GM23338 (cell line): Measurements from ENCODE around the gene CLASP2. TPM values are rescaled to one million over a fixed set of nuclear protein-coding genes. Genes with fewer than 3 reads are reported as not detected.
"Not testable (repeated sequence)": the region's sequence is repeated elsewhere in the genome, so short reads cannot be mapped to it uniquely, and the experiment has no call there.

Experiments used
- ATAC-seq: fragments of 200-7000 bp; cut with Tn5 transposase; 3 replicates; pipeline ENCODE4 v1.9.1; 2020
- DNase-seq: peaks from one replicate; pipeline ENCODE4 v3.0.0-alpha.2; 2015; ENCODE audit warnings: low spot score
- H2AFZ ChIP-seq: fragments of 200-600 bp; sonication (generic); 2 replicates; pipeline ENCODE4 v1.8.0; 2016; ENCODE audit warnings: antibody characterized with exemption, mild to moderate bottlenecking, moderate library complexity
- H3F3A ChIP-seq: fragments of 200-600 bp; sonication (generic); replicated peaks from 2 replicates; pipeline ENCODE4 v1.8.0; 2017; ENCODE audit warnings: antibody characterized with exemption, mixed run types, low read depth
- H3K27ac ChIP-seq: fragments of 200-600 bp; sonication (generic); 2 replicates; pipeline ENCODE4 v1.6.1; 2016; ENCODE audit warnings: low read depth
- H3K27me3 ChIP-seq: fragments of 200-600 bp; sonication (generic); 2 replicates; pipeline ENCODE4 v1.8.0; 2016; ENCODE audit warnings: mild to moderate bottlenecking, mixed run types, moderate library complexity; ENCODE audit not compliant: insufficient read depth
- H3K36me3 ChIP-seq: fragments of 200-600 bp; sonication (generic); 2 replicates; pipeline ENCODE4 v1.8.0; 2016; ENCODE audit warnings: mild to moderate bottlenecking; ENCODE audit not compliant: insufficient read depth
- H3K4me1 ChIP-seq: fragments of 200-600 bp; sonication (generic); 2 replicates; pipeline ENCODE4 v1.8.0; 2016; ENCODE audit warnings: mild to moderate bottlenecking, moderate library complexity; ENCODE audit not compliant: insufficient read depth
- H3K4me2 ChIP-seq: fragments of 200-600 bp; sonication (generic); 2 replicates; pipeline ENCODE4 v1.7.1; 2017; ENCODE audit warnings: mixed run types
- H3K4me3 ChIP-seq: fragments of 200-600 bp; sonication (generic); 2 replicates; pipeline ENCODE4 v1.6.1; 2016; ENCODE audit warnings: mixed run types
- H3K79me2 ChIP-seq: fragments of 200-600 bp; sonication (generic); replicated peaks from 2 replicates; pipeline ENCODE4 v1.8.0; 2017; ENCODE audit warnings: mild to moderate bottlenecking; ENCODE audit not compliant: insufficient read depth
- H3K9me2 ChIP-seq: fragments of 200-600 bp; sonication (generic); 2 replicates; pipeline ENCODE4 v1.8.0; 2017; ENCODE audit not compliant: insufficient read depth
- H4K20me1 ChIP-seq: fragments of 200-600 bp; sonication (generic); replicated peaks from 2 replicates; pipeline ENCODE4 v1.8.0; 2017; ENCODE audit warnings: mild to moderate bottlenecking; ENCODE audit not compliant: insufficient read depth
- H3K27ac Mint-ChIP-seq: 2 replicates; pipeline ENCODE4 v1.8.0; 2020; ENCODE audit warnings: inconsistent platforms, mild to moderate bottlenecking, moderate library complexity, mixed read lengths
- H3K27me3 Mint-ChIP-seq: 3 replicates; pipeline ENCODE4 v1.8.0; 2022; ENCODE audit warnings: low read depth, mild to moderate bottlenecking, moderate library complexity, mixed read lengths, inconsistent platforms; ENCODE audit not compliant: insufficient read depth, poor library complexity
- H3K36me3 Mint-ChIP-seq: 3 replicates; pipeline ENCODE4 v1.8.0; 2021; ENCODE audit warnings: low read depth, mild to moderate bottlenecking, inconsistent platforms, moderate library complexity, mixed read lengths
- H3K4me1 Mint-ChIP-seq: 3 replicates; pipeline ENCODE4 v1.8.0; 2020; ENCODE audit warnings: mild to moderate bottlenecking, inconsistent platforms, mixed read lengths
- H3K4me3 Mint-ChIP-seq: 3 replicates; pipeline ENCODE4 v1.8.0; 2021; ENCODE audit warnings: moderate library complexity, mild to moderate bottlenecking, inconsistent platforms, mixed read lengths
- H3K9me3 Mint-ChIP-seq: 3 replicates; pipeline ENCODE4 v1.8.0; 2020; ENCODE audit warnings: moderate library complexity, mild to moderate bottlenecking, inconsistent platforms, mixed read lengths
- CREB1 ChIP-seq: fragments of 250-450 bp; sonication (Bioruptor Pico); IDR thresholded peaks from 2 replicates; pipeline ENCODE4 v1.5.0; 2020; ENCODE audit warnings: low read depth, mild to moderate bottlenecking, moderate library complexity
- CTCF ChIP-seq, 2 experiments: fragments of 200-600 bp in 1 of 2; sonication (generic) in 1 of 2; conservative IDR thresholded peaks; 2 replicates each; pipeline versions ENCODE4 v1.5.1 to v1.6.1; 2016 to 2017; ENCODE audit warnings: antibody characterized with exemption in 2 of 2, low read depth in 2 of 2, mild to moderate bottlenecking in 2 of 2, moderate library complexity in 1 of 2
- EZH2 ChIP-seq: fragments of 200-600 bp; sonication (generic); IDR thresholded peaks from one replicate; pipeline ENCODE4 v1.8.0; 2017; ENCODE audit warnings: antibody characterized with exemption, mild to moderate bottlenecking, low read depth; ENCODE audit not compliant: unreplicated experiment
- EZH2phosphoT487 ChIP-seq: fragments of 200-600 bp; sonication (generic); IDR thresholded peaks from one replicate; pipeline ENCODE4 v1.8.1; 2018; ENCODE audit warnings: antibody characterized with exemption; ENCODE audit not compliant: unreplicated experiment
- JUNB ChIP-seq: IDR thresholded peaks from one replicate; pipeline ENCODE4 v1.6.1; 2016; ENCODE audit warnings: antibody characterized with exemption; ENCODE audit not compliant: unreplicated experiment
- NANOG ChIP-seq: IDR thresholded peaks from 2 replicates; pipeline ENCODE4 v1.6.1; 2016; ENCODE audit warnings: antibody characterized with exemption, borderline replicate concordance
- REST ChIP-seq: IDR thresholded peaks from one replicate; pipeline ENCODE4 v1.6.1; 2018; ENCODE audit warnings: antibody characterized with exemption; ENCODE audit not compliant: unreplicated experiment
- STAT1 ChIP-seq: IDR thresholded peaks from one replicate; pipeline ENCODE4 v1.6.1; 2016; ENCODE audit warnings: antibody characterized with exemption; ENCODE audit not compliant: unreplicated experiment
- ZNF114 ChIP-seq: fragments of 250-450 bp; sonication (Bioruptor Pico); IDR thresholded peaks from 2 replicates; pipeline ENCODE4 v1.5.0; 2020; ENCODE audit warnings: mild to moderate bottlenecking, moderate library complexity
- ZNF331 ChIP-seq: fragments of 250-450 bp; sonication (Bioruptor Pico); IDR thresholded peaks from 2 replicates; pipeline ENCODE4 v1.5.0; 2020; ENCODE audit warnings: low read depth, mild to moderate bottlenecking, moderate library complexity
- polyA plus RNA-seq: library from polyadenylated mRNA; unstranded; fragments of >200 nt; fragmentation: Nextera tagmentation; extraction: Ambion mirVana; gene quantifications from 2 replicates; pipeline ENCODE4 v1.2.1, GENCODE V29; 2016
- total RNA-seq: library from RNA; depleted of rRNA; stranded (reverse); fragments of >200 nt; shearing (Covaris generic); gene quantifications from 2 replicates; pipeline ENCODE4 v1.2.3, GENCODE V29; 2014

Gene CLASP2
- total and polyA plus RNA-seq, 2 experiments from 2014 or later, result 12.8 to 74.6 TPM

- TF ChIP-seq EZH2, result no peak
- no peak for TF ChIP-seq STAT1
- TF ChIP-seq JUNB, result no peak
- TF ChIP-seq NANOG, result no peak
Observed at GRCh38 chr3:33461097-33461496, 257.0 kb downstream of the CLASP2 start (continued).

- not testable (repeated sequence) for H3K4me1 ChIP-seq, H3K9me2 ChIP-seq, H4K20me1 ChIP-seq, H2AFZ ChIP-seq, DNase-seq, H3K79me2 ChIP-seq, H3K4me3 Mint-ChIP-seq, H3K27me3 Mint-ChIP-seq, H3K27me3 ChIP-seq, H3K4me2 ChIP-seq, H3K27ac Mint-ChIP-seq, H3K27ac ChIP-seq, H3F3A ChIP-seq, ATAC-seq, H3K4me3 ChIP-seq, H3K4me1 Mint-ChIP-seq
- H3K36me3 ChIP-seq, result peaks cover 19% of the 10 kb centered on the region
- peaks cover 62% of the 10 kb centered on the region for H3K36me3 Mint-ChIP-seq
- H3K9me3 Mint-ChIP-seq, result peaks cover 86% of the 10 kb centered on the region
Observed at GRCh38 chr3:33459577-33459976, 258.5 kb downstream of the CLASP2 start.

- Histone ChIP-seq H3K27ac (no peak overlapping the region), H3K4me1 (no peaks in the 10 kb centered on the region), H3K79me2 (no peaks in the 10 kb centered on the region), H2AFZ (no peak overlapping the region), H3K27me3 (no peaks in the 10 kb centered on the region), H4K20me1 (no peaks in the 10 kb centered on the region), H3K4me3 (no peak overlapping the region), H3K4me2 (no peak overlapping the region), H3F3A (no peaks in the 10 kb centered on the region), H3K9me2 (0 out of 2 replicates have a peak, but pooled peaks cover 8% of the 10 kb centered on the region), H3K36me3 (peaks cover 19% of the 10 kb centered on the region)
- no peak overlapping the region for H3K4me3 Mint-ChIP-seq
- H3K27me3 Mint-ChIP-seq, result peaks cover 3% of the 10 kb centered on the region
- no peak overlapping the region for H3K27ac Mint-ChIP-seq
- no peak for ATAC-seq
- no peak for DNase-seq
- peaks cover 90% of the 10 kb centered on the region for H3K9me3 Mint-ChIP-seq
- no peaks in the 10 kb centered on the region for H3K4me1 Mint-ChIP-seq
- peaks cover 68% of the 10 kb centered on the region for H3K36me3 Mint-ChIP-seq
- TF ChIP-seq CTCF (conservative IDR thresholded peaks at IDR 0.05; ENCODE audit: low read depth in 2 of 2) (no peak), ZNF331 (no peak), NANOG (no peak), EZH2 (no peak), REST (no peak), CREB1 (CRISPR knock-in tag) (no peak), JUNB (no peak), ZNF114 (CRISPR knock-in tag) (no peak), EZH2phosphoT487 (no peak)
Observed at GRCh38 chr3:33458446-33458845, 259.6 kb downstream of the CLASP2 start.
